Raji (cell line): ENCODE results near the gene NDUFV1.

Source experiments
- POLR2A ChIP-seq: IDR thresholded peaks from 2 replicates; pipeline ENCODE4 v1.6.1; 2011; ENCODE audit warnings: low read depth, low read length, control low read depth; ENCODE audit not compliant: insufficient read depth

NDUFV1 gene

GRCh38 chr11:67644472-67645418 is 38.0 kb downstream of the NDUFV1 start:
- 0 out of 2 replicates have a peak, but pooled peaks have one; percentile 14 for TF ChIP-seq POLR2A

GRCh38 chr11:67645521-67646461 is 39.1 kb downstream of the NDUFV1 start:
- no peak for TF ChIP-seq POLR2A

GRCh38 chr11:67646535-67647336 is 40.0 kb downstream of the NDUFV1 start:
- peak; percentile 67 for TF ChIP-seq POLR2A

GRCh38 chr11:67647471-67647870 is 40.7 kb downstream of the NDUFV1 start:
- no peak for TF ChIP-seq POLR2A

- TF ChIP-seq POLR2A, result peak; percentile 47
Measured at GRCh38 chr11:67648140-67648795, 41.5 kb downstream of the NDUFV1 start.

- peak; percentile 37; the same call in 1 of the 2 replicates for TF ChIP-seq POLR2A
Measured at GRCh38 chr11:67648796-67649613, 42.3 kb downstream of the NDUFV1 start.

- TF ChIP-seq POLR2A, result peak; percentile 75
Measured at GRCh38 chr11:67649634-67650510, 43.1 kb downstream of the NDUFV1 start.

- no peak for TF ChIP-seq POLR2A
Measured at GRCh38 chr11:67651976-67652781, 45.4 kb downstream of the NDUFV1 start.

- TF ChIP-seq POLR2A, result no peak
Measured at GRCh38 chr11:67652965-67653845, 46.5 kb downstream of the NDUFV1 start.

- TF ChIP-seq POLR2A, result no peak
Measured at GRCh38 chr11:67654225-67654624, 47.5 kb downstream of the NDUFV1 start.
